ENCODE measurements around the gene ODAD2. TPM values are rescaled to one million over a fixed set of nuclear protein-coding genes. Genes with fewer than 3 reads are reported as not detected.

The ODAD2 gene
- total and polyA plus RNA-seq, 11 donors = 0.21 to 1.5 (median 0.64) TPM; not detected in 6

GRCh38 chr10:27771231-27771630, 227.6 kb downstream of the ODAD2 start:
- Histone ChIP-seq H3K4me3 (no peak overlapping the region), H3K27me3 (peaks cover 0 to 10% (median 0%) of the 10 kb centered on the region in 9 donors), H3K27ac (no peak overlapping the region), H3K9me3 (no peaks in the 10 kb centered on the region), H3K4me1 (no peaks in the 10 kb centered on the region), H3K36me3 (no peaks in the 10 kb centered on the region)
- WGBS, 4 donors = 26 to 53% (median 46%) methylated on average over 4 of the region's 4 CpGs
- DNase-seq = no peak
- intact Hi-C loops (cut with DNase I) = no loop called here
- TF ChIP-seq CTCF (IDR thresholded peaks at IDR 0.05) (no peak), POLR2A (IDR thresholded peaks at IDR 0.05) (no peak)
- ATAC-seq = no peak

- Histone ChIP-seq H3K36me3 (no peaks in the 10 kb centered on the region), H3K27ac (no peak overlapping the region), H3K4me1 (no peaks in the 10 kb centered on the region), H3K4me3 (no peak overlapping the region), H3K27me3 (peaks cover 0 to 10% (median 0%) of the 10 kb centered on the region in 9 donors), H3K9me3 (no peaks in the 10 kb centered on the region)
- TF ChIP-seq CTCF (IDR thresholded peaks at IDR 0.05) = no peak
- no peak for TF ChIP-seq POLR2A (IDR thresholded peaks at IDR 0.05)
- DNase-seq = no peak
- 77 to 83% (median 82%) methylated on average over 2 of the region's 2 CpGs for WGBS, 4 donors
- no peak for ATAC-seq
- intact Hi-C loops (cut with DNase I) = no loop called here
Observed at GRCh38 chr10:27770181-27770580, 228.7 kb downstream of the ODAD2 start.

All from heart left ventricle (tissue), 16 donors.